Activated CD8-positive, alpha-beta memory T cell treated with anti-CD3 and anti-CD28 coated beads for 48 hours (primary cell): ENCODE measurements around the gene PDE8A.
"Not testable (repeated sequence)": the region's sequence is repeated elsewhere in the genome, so short reads cannot be mapped to it uniquely, and the experiment has no call there.

Experiments used
- DNase-seq, 3 experiments: peaks; one replicate each; pipeline ENCODE4 v3.0.0-alpha.2; 2020; ENCODE audit warnings: low read depth in 2 of 3, low spot score in 2 of 3

PDE8A gene

GRCh38 chr15:85010071-85010385 is 28.4 kb downstream of the PDE8A start:
- DNase-seq = no peak

DNA sequence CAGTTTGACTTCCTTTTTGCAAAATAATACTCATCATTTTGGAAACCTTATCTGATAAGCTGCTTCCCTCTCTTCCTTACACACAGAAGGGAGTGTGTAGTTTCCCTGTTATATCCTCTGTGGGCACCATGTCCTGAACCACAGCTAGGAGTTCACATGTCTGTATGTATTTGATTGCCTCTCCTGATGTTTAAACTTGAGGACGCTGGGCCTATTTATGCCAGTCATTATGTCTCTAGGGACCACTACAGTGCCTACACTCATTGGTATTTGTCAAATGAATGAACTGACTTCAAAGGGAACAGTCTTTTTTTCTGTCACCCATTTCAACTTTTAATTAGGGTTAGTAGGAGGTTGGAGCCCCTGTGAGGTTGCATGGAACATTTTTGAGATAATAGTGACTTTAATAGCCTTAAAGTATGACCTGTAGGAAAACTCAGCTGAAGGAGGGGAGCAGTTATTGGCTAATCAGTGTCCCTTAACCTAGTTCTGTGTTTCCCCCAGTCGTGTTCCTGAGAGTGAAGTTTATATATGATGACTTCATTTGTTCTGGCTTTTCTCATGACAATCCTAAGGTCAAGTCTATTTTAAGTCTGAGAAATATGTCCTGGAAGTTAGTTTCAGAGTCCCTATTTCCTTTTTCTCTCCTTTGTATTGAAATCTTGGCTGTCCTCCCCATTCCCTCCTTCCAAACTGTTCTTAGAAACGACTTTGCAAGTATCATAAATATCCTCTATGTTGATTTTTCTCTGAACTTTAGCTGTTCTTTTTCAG is 28.9 kb downstream of the PDE8A start:
- no peak for DNase-seq

GRCh38 chr15:85011160-85011571 is 29.5 kb downstream of the PDE8A start:
- DNase-seq = no peak

DNA sequence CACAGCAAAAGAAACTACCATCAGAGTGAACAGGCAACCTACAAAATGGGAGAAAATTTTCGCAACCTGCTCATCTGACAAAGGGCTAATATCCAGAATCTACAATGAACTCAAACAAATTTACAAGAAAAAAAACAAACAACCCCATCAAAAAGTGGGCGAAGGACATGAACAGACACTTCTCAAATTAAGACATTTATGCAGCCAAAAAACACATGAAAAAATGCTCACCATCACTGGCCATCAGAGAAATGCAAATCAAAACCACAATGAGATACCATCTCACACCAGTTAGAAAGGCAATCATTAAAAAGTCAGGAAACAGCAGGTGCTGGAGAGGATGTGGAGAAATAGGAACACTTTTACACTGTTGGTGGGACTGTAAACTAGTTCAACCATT is 30.1 kb downstream of the PDE8A start:
- DNase-seq = not testable (repeated sequence)

DNA sequence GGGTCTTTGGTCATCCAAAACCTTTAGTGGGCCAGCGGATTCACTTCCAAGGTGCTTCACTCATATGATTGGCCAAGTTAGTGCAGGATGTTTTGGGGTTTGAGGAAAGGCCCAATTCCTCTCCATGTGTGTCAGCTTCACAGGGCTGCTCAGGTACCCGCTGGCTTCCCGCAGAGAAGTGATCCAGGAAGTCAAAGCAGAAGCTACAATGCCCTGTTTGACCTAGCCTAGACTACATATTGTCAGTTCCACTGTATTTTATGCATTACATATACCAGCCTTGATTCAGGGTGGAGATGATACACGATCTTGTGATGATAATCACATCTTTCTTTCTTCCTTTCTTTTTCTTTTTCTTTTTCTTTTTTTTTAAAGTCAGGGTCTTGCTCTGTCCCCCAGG is 32.1 kb downstream of the PDE8A start:
- no peak for DNase-seq

DNA sequence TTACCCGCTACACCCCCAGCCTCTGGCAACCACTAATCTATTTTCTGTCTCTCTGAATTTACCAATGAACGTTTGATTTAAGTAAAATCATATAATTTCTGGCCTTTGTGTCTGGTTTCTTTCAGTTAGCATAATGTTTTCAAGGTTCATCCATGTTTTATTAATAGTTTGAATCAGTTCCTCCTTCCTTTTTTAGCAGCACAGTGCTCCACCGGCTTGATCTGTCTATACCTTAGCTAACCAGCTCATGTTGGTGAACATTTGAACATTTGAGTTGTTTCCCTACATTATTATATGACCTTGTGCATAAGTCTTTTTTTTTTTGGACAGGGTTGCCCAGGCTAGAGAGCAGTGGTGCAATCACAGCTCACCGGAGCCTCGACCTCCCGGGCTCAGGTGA is 33.3 kb downstream of the PDE8A start:
- DNase-seq = no peak

- no peak for DNase-seq
Observed at GRCh38 chr15:85016275-85016674, 34.6 kb downstream of the PDE8A start.

DNA sequence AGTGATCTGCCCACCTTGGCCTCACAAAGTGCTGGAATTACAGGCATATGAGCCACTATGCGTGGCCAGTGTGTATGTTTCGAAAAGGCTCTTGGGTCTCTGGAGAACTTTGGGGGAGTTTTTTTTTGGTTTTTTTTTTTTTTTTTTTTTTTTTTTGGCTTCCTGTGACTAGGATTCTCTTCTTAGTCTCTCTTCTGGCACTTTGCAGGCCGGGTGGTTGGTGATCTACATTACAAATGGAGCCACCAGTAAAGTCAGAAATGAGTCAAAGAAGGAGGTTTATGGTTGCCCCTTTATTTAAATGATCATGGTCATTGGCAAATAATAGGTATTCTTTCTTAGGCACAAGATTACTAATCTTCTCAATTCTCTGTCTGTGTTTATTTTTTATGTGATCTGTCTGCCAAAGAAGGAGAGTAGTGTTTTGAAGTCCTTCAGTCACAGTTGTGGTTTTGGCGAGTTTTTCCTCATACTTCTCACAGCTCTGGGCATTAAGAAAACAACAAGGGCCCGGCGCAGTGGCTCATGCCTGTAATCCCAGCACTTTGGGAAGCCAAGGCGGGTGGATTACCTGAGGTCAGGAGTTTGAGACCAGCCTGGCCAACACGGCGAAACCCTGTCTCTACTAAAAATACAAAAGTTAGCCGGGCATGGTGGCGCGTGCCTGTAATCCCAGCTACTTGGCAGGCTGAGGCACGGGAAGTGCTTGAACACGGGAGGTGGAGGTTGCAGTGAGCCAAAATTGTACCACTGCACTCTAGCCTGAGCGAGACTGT is 38.3 kb downstream of the PDE8A start:
- no peak for DNase-seq

DNA sequence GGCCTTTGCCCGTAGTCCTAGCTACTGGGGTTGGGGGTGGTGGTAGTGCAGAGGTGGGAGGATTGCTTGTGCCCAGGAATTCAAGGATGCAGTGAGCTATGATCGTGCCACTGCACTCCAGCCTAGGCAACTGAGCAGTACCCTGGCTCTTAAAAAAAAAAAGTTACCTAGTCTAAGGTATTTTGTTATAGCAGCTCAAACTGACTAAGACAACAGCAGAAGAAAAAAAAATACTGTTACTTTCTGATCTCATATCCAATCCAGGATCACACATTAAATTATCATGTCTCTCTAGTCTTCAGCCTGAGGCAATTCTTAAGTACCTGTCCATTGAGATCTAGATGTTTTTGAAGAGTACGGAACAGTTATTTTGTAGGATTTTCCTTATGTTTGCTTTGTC is 39.8 kb downstream of the PDE8A start:
- no peak for DNase-seq

- no peak for DNase-seq
Observed at GRCh38 chr15:85022860-85023403, 41.3 kb downstream of the PDE8A start.

DNA sequence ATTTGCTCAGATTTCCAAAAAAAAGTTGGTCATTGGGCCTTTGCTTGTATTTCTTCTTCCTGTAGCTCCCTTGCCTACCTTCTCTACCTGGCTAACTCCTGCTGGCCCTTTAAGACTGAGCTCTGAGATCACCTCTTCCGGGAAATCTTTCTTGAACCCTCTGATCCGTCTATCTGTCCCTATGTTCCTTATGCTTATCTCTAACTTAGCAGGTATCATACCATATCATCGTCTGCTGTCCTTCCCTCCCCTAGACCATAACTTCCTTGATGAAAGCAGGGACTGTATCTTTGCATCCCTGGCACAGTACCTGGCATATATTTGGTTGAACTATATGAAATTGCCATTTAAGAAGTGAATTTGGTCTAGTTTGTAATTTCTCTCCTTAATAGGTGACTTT is 42.3 kb downstream of the PDE8A start:
- DNase-seq = no peak

GRCh38 chr15:85024509-85025336 is 43.1 kb downstream of the PDE8A start:
- no peak for DNase-seq

GRCh38 chr15:85025516-85026251 is 44.0 kb downstream of the PDE8A start:
- DNase-seq = no peak

- DNase-seq = no peak
Observed at GRCh38 chr15:85026304-85027032, 44.8 kb downstream of the PDE8A start.

- DNase-seq = no peak
Observed at GRCh38 chr15:85027033-85027380, 45.4 kb downstream of the PDE8A start.

DNA sequence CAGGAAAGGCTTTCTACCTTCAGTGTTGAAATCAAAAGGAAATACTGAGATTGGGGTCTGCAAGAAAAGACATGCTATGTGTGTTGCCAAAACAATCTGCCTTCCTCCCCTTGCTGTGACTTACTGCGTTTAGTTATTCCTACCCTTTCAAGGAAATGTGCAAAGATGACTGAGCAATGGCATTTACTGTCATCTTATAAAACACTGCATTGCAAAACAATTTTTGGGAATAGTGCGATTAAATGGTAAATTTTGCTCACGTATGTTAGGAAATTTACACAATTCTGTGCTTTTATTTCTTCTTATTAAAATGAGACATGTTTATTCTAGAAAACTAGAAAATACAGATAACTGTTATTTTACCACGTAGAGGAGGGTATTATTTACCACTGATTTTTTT is 45.8 kb downstream of the PDE8A start:
- no peak for DNase-seq

GRCh38 chr15:85028416-85028815 is 46.8 kb downstream of the PDE8A start:
- DNase-seq = no peak

GRCh38 chr15:85029221-85029620 is 47.6 kb downstream of the PDE8A start:
- DNase-seq = no peak

- DNase-seq = no peak
Observed at GRCh38 chr15:85030301-85030929, 48.8 kb downstream of the PDE8A start.
